Measurements from ENCODE around the gene KRTAP9-8.
"Not testable (repeated sequence)": the region's sequence is repeated elsewhere in the genome, so short reads cannot be mapped to it uniquely, and the experiment has no call there.

The KRTAP9-8 gene

GRCh38 chr17:41256291-41256685, 18.5 kb downstream of the KRTAP9-8 start:
- DNase-seq = no peak

- no peak for DNase-seq
Observed at GRCh38 chr17:41258406-41258805, 20.6 kb downstream of the KRTAP9-8 start.

- no peak for DNase-seq
Observed at GRCh38 chr17:41263212-41263611, 25.4 kb downstream of the KRTAP9-8 start.

GRCh38 chr17:41264599-41264998, 26.8 kb downstream of the KRTAP9-8 start:
- no peak for DNase-seq

- DNase-seq = no peak
Observed at GRCh38 chr17:41265078-41265477, 27.3 kb downstream of the KRTAP9-8 start, which contains the start of gene KRTAP9-6. Gene KRTAP9-6, plus strand, starts transcription at chr17:41265378. Its CDS starts 0 bp downstream, at chr17:41265378.

GRCh38 chr17:41267711-41268110, 29.9 kb downstream of the KRTAP9-8 start:
- no peak for DNase-seq

- not testable (repeated sequence) for DNase-seq
Observed at GRCh38 chr17:41271323-41271722, 33.5 kb downstream of the KRTAP9-8 start.

GRCh38 chr17:41271858-41272257, 34.1 kb downstream of the KRTAP9-8 start:
- no peak for DNase-seq

GRCh38 chr17:41275648-41276190, 37.9 kb downstream of the KRTAP9-8 start, which contains the start of gene KRTAP9-7:
Gene KRTAP9-7, plus strand, starts transcription at chr17:41275698. Its CDS starts 0 bp downstream, at chr17:41275698.
- DNase-seq = not testable (repeated sequence)

GRCh38 chr17:41278176-41278955, 40.6 kb downstream of the KRTAP9-8 start:
- no peak for DNase-seq

- no peak for DNase-seq
Observed at GRCh38 chr17:41284043-41284442, 46.2 kb downstream of the KRTAP9-8 start.

GRCh38 chr17:41284546-41284945, 46.7 kb downstream of the KRTAP9-8 start:
- no peak for DNase-seq

- DNase-seq = no peak
Observed at GRCh38 chr17:41287050-41287449, 49.3 kb downstream of the KRTAP9-8 start.

Measured in activated T-cell treated with anti-CD3 and anti-CD28 coated beads, Interleukin-2, amount 50 U/mL, for 1 hour (primary cell).